ENCODE measurements around the gene IQGAP2. TPM values are rescaled to one million over a fixed set of nuclear protein-coding genes. Genes with fewer than 3 reads are reported as not detected.
A peak's percentile ranks its signal among the peaks of the same experiment; 100 is the strongest.

IQGAP2 gene
- total RNA-seq, 1 donor from 2014 or later, result 4.0 TPM

DNA sequence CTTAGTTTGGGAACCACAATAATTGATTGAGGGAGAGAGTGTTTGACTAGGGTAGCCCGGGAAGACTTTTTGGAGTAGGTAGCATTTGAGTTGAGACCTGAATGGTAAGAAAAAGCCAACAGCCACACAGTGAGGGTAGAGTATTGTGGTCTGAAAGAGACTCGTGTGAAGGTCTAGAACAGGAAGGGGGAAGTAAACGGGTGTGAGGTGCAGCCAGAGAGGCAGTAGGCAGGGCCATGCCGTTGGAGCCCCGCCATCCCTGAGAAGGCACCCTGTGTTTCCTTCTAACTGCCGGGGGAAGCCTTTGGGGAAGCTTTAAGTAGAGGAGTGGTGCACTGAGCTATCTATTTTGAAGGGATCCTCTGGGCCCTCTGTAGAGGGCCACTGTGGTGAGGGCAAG is 223.7 kb downstream of the IQGAP2 start:
- TF ChIP-seq, protein P1, sequence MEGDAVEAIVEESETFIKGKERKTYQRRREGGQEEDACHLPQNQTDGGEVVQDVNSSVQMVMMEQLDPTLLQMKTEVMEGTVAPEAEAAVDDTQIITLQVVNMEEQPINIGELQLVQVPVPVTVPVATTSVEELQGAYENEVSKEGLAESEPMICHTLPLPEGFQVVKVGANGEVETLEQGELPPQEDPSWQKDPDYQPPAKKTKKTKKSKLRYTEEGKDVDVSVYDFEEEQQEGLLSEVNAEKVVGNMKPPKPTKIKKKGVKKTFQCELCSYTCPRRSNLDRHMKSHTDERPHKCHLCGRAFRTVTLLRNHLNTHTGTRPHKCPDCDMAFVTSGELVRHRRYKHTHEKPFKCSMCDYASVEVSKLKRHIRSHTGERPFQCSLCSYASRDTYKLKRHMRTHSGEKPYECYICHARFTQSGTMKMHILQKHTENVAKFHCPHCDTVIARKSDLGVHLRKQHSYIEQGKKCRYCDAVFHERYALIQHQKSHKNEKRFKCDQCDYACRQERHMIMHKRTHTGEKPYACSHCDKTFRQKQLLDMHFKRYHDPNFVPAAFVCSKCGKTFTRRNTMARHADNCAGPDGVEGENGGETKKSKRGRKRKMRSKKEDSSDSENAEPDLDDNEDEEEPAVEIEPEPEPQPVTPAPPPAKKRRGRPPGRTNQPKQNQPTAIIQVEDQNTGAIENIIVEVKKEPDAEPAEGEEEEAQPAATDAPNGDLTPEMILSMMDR (IDR thresholded peaks at IDR 0.05; ENCODE audit: insufficient read depth, low read length, poor library complexity, severe bottlenecking), result no peak

DNA sequence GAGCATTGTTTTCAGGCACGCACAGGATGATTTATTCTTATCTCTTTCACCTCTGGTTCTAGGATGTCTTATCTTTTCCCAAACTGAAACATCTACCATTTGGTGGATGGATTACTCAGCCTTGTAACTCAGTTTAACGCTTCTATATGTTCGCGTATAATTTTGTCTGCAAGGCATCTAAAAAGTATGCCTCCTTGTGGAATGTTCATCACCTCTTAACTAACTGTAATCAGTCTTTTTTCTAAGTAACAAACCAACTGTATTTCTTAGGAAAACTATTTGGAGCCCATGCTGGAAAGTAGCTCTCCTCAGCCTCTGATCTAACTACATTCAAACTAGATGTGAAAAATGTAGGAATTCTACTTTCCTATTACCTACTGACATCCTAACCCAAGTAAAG is 231.6 kb downstream of the IQGAP2 start:
- TF ChIP-seq, protein P1 (IDR thresholded peaks at IDR 0.05; ENCODE audit: insufficient read depth, low read length, poor library complexity, severe bottlenecking), result no peak
- no peaks in the 10 kb centered on the region for H3K36me3 ChIP-seq (ENCODE audit: control insufficient read depth, insufficient read depth, low read length)

More for the DNA sequence above, 223.7 kb downstream of the IQGAP2 start:
- Histone ChIP-seq H3K4me3 (ENCODE audit: low read depth, low read length) (no peak overlapping the region), H3K36me3 (ENCODE audit: control insufficient read depth, insufficient read depth, low read length) (no peaks in the 10 kb centered on the region), H3K27me3 (ENCODE audit: control insufficient read depth, insufficient read depth, low read length) (no peaks in the 10 kb centered on the region)
- no peak for DNase-seq (ENCODE audit: low read depth)

DNA sequence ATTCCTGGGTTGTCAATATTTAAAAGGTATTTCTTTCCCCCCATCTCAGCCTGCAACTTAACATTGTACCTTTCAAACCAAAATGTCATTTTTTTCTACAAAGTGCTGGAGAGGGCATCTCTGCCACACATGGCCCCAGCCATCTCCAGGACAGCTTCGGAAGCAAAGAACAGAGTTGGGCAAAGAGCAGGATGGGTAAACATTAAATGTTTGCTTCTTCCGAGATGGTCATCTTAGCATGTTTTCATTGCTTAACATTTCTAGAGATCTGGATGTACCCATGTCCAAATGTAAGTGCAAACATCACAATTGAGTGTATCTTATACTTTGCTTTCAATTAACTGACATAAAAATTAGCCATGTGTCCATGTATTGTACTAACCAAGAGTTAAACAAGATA is 234.4 kb downstream of the IQGAP2 start:
- Histone ChIP-seq H3K36me3 (ENCODE audit: control insufficient read depth, insufficient read depth, low read length) (no peaks in the 10 kb centered on the region), H3K27me3 (ENCODE audit: control insufficient read depth, insufficient read depth, low read length) (no peaks in the 10 kb centered on the region), H3K4me3 (ENCODE audit: low read depth, low read length) (no peak overlapping the region)
- TF ChIP-seq, protein P1 (IDR thresholded peaks at IDR 0.05; ENCODE audit: insufficient read depth, low read length, poor library complexity, severe bottlenecking), result no peak
- DNase-seq (ENCODE audit: low read depth), result no peak

More for the DNA sequence above, 231.6 kb downstream of the IQGAP2 start:
- Histone ChIP-seq H3K27me3 (ENCODE audit: control insufficient read depth, insufficient read depth, low read length) (no peaks in the 10 kb centered on the region), H3K4me3 (ENCODE audit: low read depth, low read length) (no peak overlapping the region)
- DNase-seq (ENCODE audit: low read depth), result no peak

DNA sequence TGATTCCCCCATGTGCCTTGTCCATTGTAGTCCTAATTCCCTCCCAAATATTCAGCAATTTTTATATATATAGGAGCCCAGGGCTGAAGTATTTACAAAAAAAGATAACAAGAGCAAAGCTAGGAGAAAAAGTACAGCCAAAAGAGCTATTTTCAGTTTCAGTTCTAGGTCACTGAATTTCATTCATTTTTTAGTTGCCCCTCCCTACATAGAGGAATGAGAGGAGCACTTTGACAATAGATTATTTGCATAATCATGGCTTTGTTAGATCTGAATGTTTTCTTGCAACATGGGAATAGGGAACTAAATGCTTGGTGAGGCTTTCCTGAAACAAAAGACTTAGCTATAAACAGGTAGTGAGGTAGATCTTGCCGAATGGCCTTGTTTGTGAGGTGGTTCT is 235.4 kb downstream of the IQGAP2 start:
- Histone ChIP-seq H3K36me3 (ENCODE audit: control insufficient read depth, insufficient read depth, low read length) (no peaks in the 10 kb centered on the region), H3K4me3 (ENCODE audit: low read depth, low read length) (no peak overlapping the region), H3K27me3 (ENCODE audit: control insufficient read depth, insufficient read depth, low read length) (no peaks in the 10 kb centered on the region)
- no peak for DNase-seq (ENCODE audit: low read depth)
- TF ChIP-seq, protein P1 (IDR thresholded peaks at IDR 0.05; ENCODE audit: insufficient read depth, low read length, poor library complexity, severe bottlenecking), result no peak

DNA sequence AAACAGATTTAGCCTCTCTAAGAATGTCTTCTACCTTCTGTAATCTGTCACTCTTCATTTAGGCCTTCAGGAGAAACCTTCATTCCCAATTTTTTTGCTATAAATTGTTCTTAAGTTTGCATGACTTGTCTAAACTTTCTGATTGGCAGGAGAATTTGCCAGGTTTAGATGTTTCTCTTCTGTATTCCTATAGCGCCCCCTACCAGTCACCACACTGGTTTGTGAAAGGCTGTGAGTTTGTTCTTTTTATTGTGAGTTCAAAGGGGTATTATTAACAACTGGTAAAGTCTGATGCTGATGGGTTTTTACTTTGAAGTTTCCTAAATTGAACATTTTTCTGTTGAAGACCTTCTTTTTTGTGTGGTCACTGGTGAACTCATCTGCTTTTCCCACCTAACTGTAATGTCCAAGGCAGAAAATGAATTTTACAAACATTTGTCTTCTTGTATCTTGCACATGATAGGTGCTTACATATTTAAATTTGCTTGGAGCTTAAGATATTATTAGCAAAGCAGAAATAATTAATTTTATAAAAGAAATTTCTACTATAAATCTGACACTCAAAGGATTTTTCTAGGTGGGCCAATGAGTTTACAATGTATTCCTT is 238.5 kb downstream of the IQGAP2 start:
- H3K36me3 ChIP-seq (ENCODE audit: control insufficient read depth, insufficient read depth, low read length), result no peaks in the 10 kb centered on the region
- TF ChIP-seq, protein P1 (IDR thresholded peaks at IDR 0.05; ENCODE audit: insufficient read depth, low read length, poor library complexity, severe bottlenecking), result peak; percentile 76
- no peaks in the 10 kb centered on the region for H3K27me3 ChIP-seq (ENCODE audit: control insufficient read depth, insufficient read depth, low read length)
- no peak overlapping the region for H3K4me3 ChIP-seq (ENCODE audit: low read depth, low read length)
- peak; percentile 31 for DNase-seq (ENCODE audit: low read depth)

Data from kidney epithelial cell (primary cell).